Breast epithelium (tissue), 3 donors: Measurements from ENCODE around the gene CYTH1.

Source experiments
- POLR2A ChIP-seq: fragments of 450-650 bp; IDR thresholded peaks from one replicate; pipeline ENCODE4 v1.6.1; 2016; ENCODE audit warnings: antibody characterized with exemption, mild to moderate bottlenecking, moderate library complexity
- POLR2AphosphoS5 ChIP-seq, 3 donors: sonication (generic); formaldehyde crosslinking; IDR thresholded peaks; one replicate each; pipeline ENCODE4 v1.6.1; 2017; ENCODE audit warnings: antibody characterized with exemption in 3 of 3
- TF ChIP-seq, protein P1 (sequence below), 3 donors: fragments of 450-650 bp; IDR thresholded peaks; one replicate each; pipeline ENCODE4 v1.5.1; 2016 to 2017; ENCODE audit warnings: antibody characterized with exemption in 3 of 3, mild to moderate bottlenecking in 3 of 3, moderate library complexity in 3 of 3

DNA sequence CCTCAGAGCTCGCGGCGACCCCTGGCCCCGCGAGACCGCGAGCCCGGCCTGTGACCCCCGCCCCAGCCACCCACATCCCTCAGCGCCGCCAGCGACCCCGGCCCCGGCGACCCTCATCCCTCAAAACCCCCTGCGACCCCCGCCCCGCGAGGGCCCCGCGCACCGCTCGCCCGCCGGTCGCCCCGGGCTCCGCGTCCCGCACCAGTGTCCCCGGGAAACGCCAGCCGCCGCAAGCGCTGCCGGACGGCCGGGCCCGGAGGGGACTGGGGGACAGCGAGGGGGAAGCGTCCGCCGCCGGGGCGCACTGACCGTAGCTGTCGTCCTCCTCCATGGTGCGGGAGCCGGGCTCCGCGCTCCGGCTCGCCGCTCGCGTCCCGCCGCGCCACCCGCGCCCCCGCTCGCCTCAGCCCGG is at the start of gene CYTH1:
- TF ChIP-seq, protein P1, sequence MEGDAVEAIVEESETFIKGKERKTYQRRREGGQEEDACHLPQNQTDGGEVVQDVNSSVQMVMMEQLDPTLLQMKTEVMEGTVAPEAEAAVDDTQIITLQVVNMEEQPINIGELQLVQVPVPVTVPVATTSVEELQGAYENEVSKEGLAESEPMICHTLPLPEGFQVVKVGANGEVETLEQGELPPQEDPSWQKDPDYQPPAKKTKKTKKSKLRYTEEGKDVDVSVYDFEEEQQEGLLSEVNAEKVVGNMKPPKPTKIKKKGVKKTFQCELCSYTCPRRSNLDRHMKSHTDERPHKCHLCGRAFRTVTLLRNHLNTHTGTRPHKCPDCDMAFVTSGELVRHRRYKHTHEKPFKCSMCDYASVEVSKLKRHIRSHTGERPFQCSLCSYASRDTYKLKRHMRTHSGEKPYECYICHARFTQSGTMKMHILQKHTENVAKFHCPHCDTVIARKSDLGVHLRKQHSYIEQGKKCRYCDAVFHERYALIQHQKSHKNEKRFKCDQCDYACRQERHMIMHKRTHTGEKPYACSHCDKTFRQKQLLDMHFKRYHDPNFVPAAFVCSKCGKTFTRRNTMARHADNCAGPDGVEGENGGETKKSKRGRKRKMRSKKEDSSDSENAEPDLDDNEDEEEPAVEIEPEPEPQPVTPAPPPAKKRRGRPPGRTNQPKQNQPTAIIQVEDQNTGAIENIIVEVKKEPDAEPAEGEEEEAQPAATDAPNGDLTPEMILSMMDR (IDR thresholded peaks at IDR 0.05), result no peak
- no peak for TF ChIP-seq POLR2AphosphoS5 (IDR thresholded peaks at IDR 0.05)
- no peak for TF ChIP-seq POLR2A
